Measurements from ENCODE around the gene LRP11. TPM values are rescaled to one million over a fixed set of nuclear protein-coding genes. Genes with fewer than 3 reads are reported as not detected.
A peak's percentile ranks its signal among the peaks of the same experiment; 100 is the strongest.

Gene LRP11
- total and polyA plus RNA-seq, 2 of the 13 experiments (the other 11 are each of a cell fraction or from before 2014, with no cell fraction given), result 32.4 to 48.9 TPM

GRCh38 chr6:149861603-149862423, 2.3 kb downstream of the LRP11 start (continued):
- TF ChIP-seq MLXIP (CRISPR knock-in tag; IDR thresholded peaks at IDR 0.05; ENCODE audit: borderline replicate concordance), result no peak
- no peak for TF ChIP-seq ARHGAP35 (CRISPR knock-in tag; IDR thresholded peaks at IDR 0.05; ENCODE audit: borderline replicate concordance)
- TF ChIP-seq SKI (IDR thresholded peaks at IDR 0.05; ENCODE audit: partially characterized antibody), result peak; percentile 0
- TF ChIP-seq ZNF251 (CRISPR knock-in tag; IDR thresholded peaks at IDR 0.05), result no peak
- no peak for TF ChIP-seq SP4 (CRISPR knock-in tag; IDR thresholded peaks at IDR 0.05)
- TF ChIP-seq ZSCAN25 (CRISPR knock-in tag; IDR thresholded peaks at IDR 0.05), result no peak
- TF ChIP-seq, protein P1, sequence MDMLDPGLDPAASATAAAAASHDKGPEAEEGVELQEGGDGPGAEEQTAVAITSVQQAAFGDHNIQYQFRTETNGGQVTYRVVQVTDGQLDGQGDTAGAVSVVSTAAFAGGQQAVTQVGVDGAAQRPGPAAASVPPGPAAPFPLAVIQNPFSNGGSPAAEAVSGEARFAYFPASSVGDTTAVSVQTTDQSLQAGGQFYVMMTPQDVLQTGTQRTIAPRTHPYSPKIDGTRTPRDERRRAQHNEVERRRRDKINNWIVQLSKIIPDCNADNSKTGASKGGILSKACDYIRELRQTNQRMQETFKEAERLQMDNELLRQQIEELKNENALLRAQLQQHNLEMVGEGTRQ (IDR thresholded peaks at IDR 0.05; ENCODE audit: low read depth, low read length), result no peak
- TF ChIP-seq, protein P1 (CRISPR knock-in tag; IDR thresholded peaks at IDR 0.05; ENCODE audit: borderline replicate concordance), result no peak
- TF ChIP-seq SALL1 (CRISPR knock-in tag; IDR thresholded peaks at IDR 0.05), result peak; percentile 44; the same call in 1 of the 2 replicates
- TF ChIP-seq TCF7L2 (IDR thresholded peaks at IDR 0.05; ENCODE audit: low read depth, low read length), result no peak
- no peak for TF ChIP-seq NFE2 (CRISPR knock-in tag; IDR thresholded peaks at IDR 0.05)
- TF ChIP-seq, protein P2, sequence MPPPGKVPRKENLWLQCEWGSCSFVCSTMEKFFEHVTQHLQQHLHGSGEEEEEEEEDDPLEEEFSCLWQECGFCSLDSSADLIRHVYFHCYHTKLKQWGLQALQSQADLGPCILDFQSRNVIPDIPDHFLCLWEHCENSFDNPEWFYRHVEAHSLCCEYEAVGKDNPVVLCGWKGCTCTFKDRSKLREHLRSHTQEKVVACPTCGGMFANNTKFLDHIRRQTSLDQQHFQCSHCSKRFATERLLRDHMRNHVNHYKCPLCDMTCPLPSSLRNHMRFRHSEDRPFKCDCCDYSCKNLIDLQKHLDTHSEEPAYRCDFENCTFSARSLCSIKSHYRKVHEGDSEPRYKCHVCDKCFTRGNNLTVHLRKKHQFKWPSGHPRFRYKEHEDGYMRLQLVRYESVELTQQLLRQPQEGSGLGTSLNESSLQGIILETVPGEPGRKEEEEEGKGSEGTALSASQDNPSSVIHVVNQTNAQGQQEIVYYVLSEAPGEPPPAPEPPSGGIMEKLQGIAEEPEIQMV (CRISPR knock-in tag; IDR thresholded peaks at IDR 0.05; ENCODE audit: low read depth), result no peak
- no peak for TF ChIP-seq ZNF792 (CRISPR knock-in tag; IDR thresholded peaks at IDR 0.05)
- TF ChIP-seq ZNF598 (CRISPR knock-in tag; IDR thresholded peaks at IDR 0.05; ENCODE audit: borderline replicate concordance), result no peak; the same call in 1 of the 2 replicates
- no peak for TF ChIP-seq ZNF124 (CRISPR knock-in tag; IDR thresholded peaks at IDR 0.05)
- no peak for TF ChIP-seq ZNF678 (CRISPR knock-in tag; IDR thresholded peaks at IDR 0.05)
- TF ChIP-seq ZGPAT (CRISPR knock-in tag; IDR thresholded peaks at IDR 0.05), result no peak
